Measurements from ENCODE around the gene SLC4A4.

SLC4A4 gene

DNA sequence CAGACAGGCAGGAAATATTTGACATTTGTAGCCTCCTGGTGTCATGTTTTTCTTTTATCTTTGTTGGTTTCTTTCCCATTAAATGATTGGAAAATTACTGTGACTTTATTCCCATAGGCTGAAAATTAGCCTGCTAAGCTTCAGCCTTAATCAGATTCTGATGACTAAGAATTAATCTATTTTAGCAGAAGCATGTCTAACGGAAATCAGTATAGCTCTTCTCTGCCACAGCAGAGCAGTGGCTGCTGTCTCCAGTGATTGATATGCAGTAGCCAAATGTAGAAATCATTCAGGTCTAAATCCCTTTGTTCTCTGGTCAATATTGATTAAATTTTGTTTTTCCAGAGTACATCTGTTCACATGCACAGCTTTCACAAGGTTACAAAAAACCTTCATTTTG is 245.8 kb downstream of the SLC4A4 start:
- Histone ChIP-seq H2AK5ac (ENCODE audit: low read length, severe bottlenecking) (no peak overlapping the region), H3K18ac (ENCODE audit: low read depth in 1 of 2, low read length in 2 of 2) (no peak overlapping the region), H3K4me2 (ENCODE audit: low read length, poor library complexity, severe bottlenecking) (no peak overlapping the region), H3K4me3 (ENCODE audit: insufficient read depth in 1 of 2, low read depth in 1 of 2, low read length in 2 of 2) (no peak overlapping the region), H3K4ac (ENCODE audit: low read depth in 1 of 2, low read length in 2 of 2) (no peak overlapping the region), H2BK12ac (ENCODE audit: low read length in 2 of 2) (no peak overlapping the region), H3K27ac (ENCODE audit: low read length, poor library complexity, severe bottlenecking) (no peak overlapping the region), H2BK15ac (ENCODE audit: low read depth, poor library complexity, severe bottlenecking) (no peak overlapping the region), H3K36me3 (ENCODE audit: control insufficient read depth in 1 of 2, insufficient read depth in 2 of 2, low read depth in 1 of 2, low read length in 2 of 2) (no peaks in the 10 kb centered on the region), H3K27me3 (ENCODE audit: control insufficient read depth in 1 of 2, insufficient read depth in 1 of 2, low read length in 2 of 2) (no peaks in the 10 kb centered on the region), H2BK120ac (ENCODE audit: low read depth, low read length) (no peak overlapping the region), H3K4me1 (ENCODE audit: control insufficient read depth, insufficient read depth, low read depth, low read length) (no peaks in the 10 kb centered on the region), H2AFZ (ENCODE audit: low read depth, low read length) (no peak overlapping the region), H3K9ac (ENCODE audit: low read length) (no peak overlapping the region), H3K9me3 (ENCODE audit: control insufficient read depth, low read length) (no peaks in the 10 kb centered on the region), H3K14ac (ENCODE audit: low read length in 2 of 2) (no peak overlapping the region), H4K8ac (ENCODE audit: low read length) (no peak overlapping the region), H2BK5ac (ENCODE audit: low read depth, low read length, poor library complexity, severe bottlenecking) (no peak overlapping the region), H4K91ac (ENCODE audit: low read length) (no peak overlapping the region), H3K79me1 (replicated peaks; ENCODE audit: low read length, poor library complexity, severe bottlenecking) (no peaks in the 10 kb centered on the region), H3K23ac (ENCODE audit: low read length in 2 of 2) (no peak overlapping the region)
- DNase-seq, result no peak
- WGBS, result 83% methylated on average over 1 of the region's 1 CpG

DNA sequence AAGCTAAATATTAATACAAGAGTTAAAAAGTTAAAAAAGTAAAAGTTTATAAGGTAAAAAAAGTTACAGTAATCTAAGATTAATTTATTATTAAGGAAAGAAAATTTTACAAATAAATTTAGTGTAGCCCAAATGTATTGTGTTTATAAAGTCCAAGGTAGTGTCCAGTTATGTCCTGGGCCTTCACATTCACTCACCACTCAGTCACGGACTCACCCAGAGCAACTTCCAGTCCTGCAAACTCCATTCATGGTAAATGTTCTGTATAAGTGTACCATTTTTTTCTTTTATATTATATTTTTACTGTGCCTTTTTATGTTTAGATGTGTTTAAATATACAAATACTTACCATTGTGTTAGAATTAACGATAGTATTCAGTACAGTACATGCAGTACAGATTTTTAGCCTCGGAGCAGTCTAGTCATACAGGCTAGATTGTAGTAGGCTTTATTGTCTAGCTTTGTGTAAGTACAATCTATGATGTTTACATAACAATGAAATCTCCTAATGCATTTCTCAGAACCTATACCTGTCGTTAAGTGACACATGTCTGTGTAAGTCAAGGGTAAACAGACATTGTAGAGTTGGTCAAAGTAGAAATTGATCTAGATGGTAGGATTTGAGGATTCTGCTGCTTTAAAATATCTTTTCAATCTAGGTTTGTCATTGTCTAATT is 247.4 kb downstream of the SLC4A4 start:
- H3K27me3 ChIP-seq (ENCODE audit: control insufficient read depth in 1 of 2, insufficient read depth in 1 of 2, low read length in 2 of 2), result no peaks in the 10 kb centered on the region
- no peak overlapping the region for H2BK120ac ChIP-seq (ENCODE audit: low read depth, low read length)
- no peaks in the 10 kb centered on the region for H3K4me1 ChIP-seq (ENCODE audit: control insufficient read depth, insufficient read depth, low read depth, low read length)
- H4K8ac ChIP-seq (ENCODE audit: low read length), result no peak overlapping the region
- H3K14ac ChIP-seq (ENCODE audit: low read length in 2 of 2), result no peak overlapping the region
- no peaks in the 10 kb centered on the region for H3K9me3 ChIP-seq (ENCODE audit: control insufficient read depth, low read length)
- H3K79me1 ChIP-seq (replicated peaks; ENCODE audit: low read length, poor library complexity, severe bottlenecking), result no peaks in the 10 kb centered on the region
- H3K27ac ChIP-seq (ENCODE audit: low read length, poor library complexity, severe bottlenecking), result no peak overlapping the region
- WGBS, result 80% methylated on average over 1 of the region's 4 CpGs
- no peaks in the 10 kb centered on the region for H3K36me3 ChIP-seq (ENCODE audit: control insufficient read depth in 1 of 2, insufficient read depth in 2 of 2, low read depth in 1 of 2, low read length in 2 of 2)
- no peak overlapping the region for H2BK12ac ChIP-seq (ENCODE audit: low read length in 2 of 2)
- no peak overlapping the region for H3K4ac ChIP-seq (ENCODE audit: low read depth in 1 of 2, low read length in 2 of 2)
- no peak overlapping the region for H2BK15ac ChIP-seq (ENCODE audit: low read depth, poor library complexity, severe bottlenecking)
- H2BK5ac ChIP-seq (ENCODE audit: low read depth, low read length, poor library complexity, severe bottlenecking), result no peak overlapping the region
- no peak for DNase-seq
- no peak overlapping the region for H4K91ac ChIP-seq (ENCODE audit: low read length)
- no peak overlapping the region for H3K9ac ChIP-seq (ENCODE audit: low read length)
- no peak overlapping the region for H3K23ac ChIP-seq (ENCODE audit: low read length in 2 of 2)
- no peak overlapping the region for H3K4me3 ChIP-seq (ENCODE audit: insufficient read depth in 1 of 2, low read depth in 1 of 2, low read length in 2 of 2)
- H2AFZ ChIP-seq (ENCODE audit: low read depth, low read length), result no peak overlapping the region
- no peak overlapping the region for H3K18ac ChIP-seq (ENCODE audit: low read depth in 1 of 2, low read length in 2 of 2)
- H3K4me2 ChIP-seq (ENCODE audit: low read length, poor library complexity, severe bottlenecking), result no peak overlapping the region
- H2AK5ac ChIP-seq (ENCODE audit: low read length, severe bottlenecking), result no peak overlapping the region

- DNase-seq, result no peak
- Histone ChIP-seq H3K23ac (ENCODE audit: low read length in 2 of 2) (no peak overlapping the region), H3K4ac (ENCODE audit: low read depth in 1 of 2, low read length in 2 of 2) (no peak overlapping the region), H2BK12ac (ENCODE audit: low read length in 2 of 2) (no peak overlapping the region), H3K14ac (ENCODE audit: low read length in 2 of 2) (no peak overlapping the region), H2AFZ (ENCODE audit: low read depth, low read length) (no peak overlapping the region), H3K18ac (ENCODE audit: low read depth in 1 of 2, low read length in 2 of 2) (no peak overlapping the region), H4K8ac (ENCODE audit: low read length) (no peak overlapping the region), H3K27me3 (ENCODE audit: control insufficient read depth in 1 of 2, insufficient read depth in 1 of 2, low read length in 2 of 2) (no peaks in the 10 kb centered on the region), H2BK5ac (ENCODE audit: low read depth, low read length, poor library complexity, severe bottlenecking) (no peak overlapping the region), H3K4me2 (ENCODE audit: low read length, poor library complexity, severe bottlenecking) (no peak overlapping the region), H2BK15ac (ENCODE audit: low read depth, poor library complexity, severe bottlenecking) (no peak overlapping the region), H4K91ac (ENCODE audit: low read length) (no peak overlapping the region), H3K27ac (ENCODE audit: low read length, poor library complexity, severe bottlenecking) (no peak overlapping the region), H3K9me3 (ENCODE audit: control insufficient read depth, low read length) (no peaks in the 10 kb centered on the region), H3K4me3 (ENCODE audit: insufficient read depth in 1 of 2, low read depth in 1 of 2, low read length in 2 of 2) (no peak overlapping the region), H3K79me1 (replicated peaks; ENCODE audit: low read length, poor library complexity, severe bottlenecking) (no peaks in the 10 kb centered on the region), H3K36me3 (ENCODE audit: control insufficient read depth in 1 of 2, insufficient read depth in 2 of 2, low read depth in 1 of 2, low read length in 2 of 2) (no peaks in the 10 kb centered on the region), H2BK120ac (ENCODE audit: low read depth, low read length) (no peak overlapping the region), H3K9ac (ENCODE audit: low read length) (no peak overlapping the region), H2AK5ac (ENCODE audit: low read length, severe bottlenecking) (no peak overlapping the region), H3K4me1 (ENCODE audit: control insufficient read depth, insufficient read depth, low read depth, low read length) (no peaks in the 10 kb centered on the region)
- no CpG with 5 or more reads among the region's 1 CpG for WGBS
Observed at GRCh38 chr4:71587995-71588394, 249.2 kb downstream of the SLC4A4 start.

DNA sequence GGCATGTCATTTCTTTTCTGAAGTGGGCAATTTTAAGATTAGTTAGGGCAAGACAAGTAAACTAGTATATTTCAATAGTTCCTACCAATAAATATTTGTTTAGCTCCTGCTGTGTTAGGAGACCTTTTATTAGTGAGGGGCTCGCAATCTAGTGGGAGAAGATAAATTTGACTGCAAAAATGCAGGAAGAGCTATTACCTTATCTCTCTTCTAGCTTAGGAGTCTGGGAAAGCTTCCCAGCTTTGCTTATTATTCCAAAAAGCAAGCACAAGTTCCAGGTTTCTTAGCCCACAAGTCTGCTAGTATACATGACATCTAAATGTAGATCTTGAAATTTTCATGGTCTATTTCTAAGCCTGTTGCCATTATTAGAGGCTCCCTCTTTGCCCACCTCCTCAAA is 254.0 kb downstream of the SLC4A4 start:
- H2BK12ac ChIP-seq (ENCODE audit: low read length in 2 of 2), result no peak overlapping the region
- H4K91ac ChIP-seq (ENCODE audit: low read length), result no peak overlapping the region
- H3K27me3 ChIP-seq (ENCODE audit: control insufficient read depth in 1 of 2, insufficient read depth in 1 of 2, low read length in 2 of 2), result no peaks in the 10 kb centered on the region
- H3K36me3 ChIP-seq (ENCODE audit: control insufficient read depth in 1 of 2, insufficient read depth in 2 of 2, low read depth in 1 of 2, low read length in 2 of 2), result no peaks in the 10 kb centered on the region
- H2BK15ac ChIP-seq (ENCODE audit: low read depth, poor library complexity, severe bottlenecking), result no peak overlapping the region
- no peak overlapping the region for H2BK5ac ChIP-seq (ENCODE audit: low read depth, low read length, poor library complexity, severe bottlenecking)
- no peak overlapping the region for H3K23ac ChIP-seq (ENCODE audit: low read length in 2 of 2)
- no peak overlapping the region for H2AFZ ChIP-seq (ENCODE audit: low read depth, low read length)
- H2BK120ac ChIP-seq (ENCODE audit: low read depth, low read length), result no peak overlapping the region
- H2AK5ac ChIP-seq (ENCODE audit: low read length, severe bottlenecking), result no peak overlapping the region
- no peak overlapping the region for H4K8ac ChIP-seq (ENCODE audit: low read length)
- no peak overlapping the region for H3K4me3 ChIP-seq (ENCODE audit: insufficient read depth in 1 of 2, low read depth in 1 of 2, low read length in 2 of 2)
- DNase-seq, result no peak
- no peak overlapping the region for H3K4me2 ChIP-seq (ENCODE audit: low read length, poor library complexity, severe bottlenecking)
- H3K18ac ChIP-seq (ENCODE audit: low read depth in 1 of 2, low read length in 2 of 2), result no peak overlapping the region
- H3K14ac ChIP-seq (ENCODE audit: low read length in 2 of 2), result no peak overlapping the region
- no peaks in the 10 kb centered on the region for H3K79me1 ChIP-seq (replicated peaks; ENCODE audit: low read length, poor library complexity, severe bottlenecking)
- no peak overlapping the region for H3K27ac ChIP-seq (ENCODE audit: low read length, poor library complexity, severe bottlenecking)
- H3K9me3 ChIP-seq (ENCODE audit: control insufficient read depth, low read length), result no peaks in the 10 kb centered on the region
- no peaks in the 10 kb centered on the region for H3K4me1 ChIP-seq (ENCODE audit: control insufficient read depth, insufficient read depth, low read depth, low read length)
- H3K9ac ChIP-seq (ENCODE audit: low read length), result no peak overlapping the region
- H3K4ac ChIP-seq (ENCODE audit: low read depth in 1 of 2, low read length in 2 of 2), result no peak overlapping the region
- no CpG with 5 or more reads among the region's 1 CpG for WGBS

All from mesenchymal stem cell (in vitro differentiated cells and primary cell).